EH (cell line): ENCODE data around the gene SH2D6.
"Not testable (repeated sequence)": the region's sequence is repeated elsewhere in the genome, so short reads cannot be mapped to it uniquely, and the experiment has no call there.

ENCODE experiments used
- DNase-seq: peaks from one replicate; pipeline ENCODE4 v3.0.0-alpha.2; 2015; ENCODE audit warnings: low read depth

SH2D6 gene

DNA sequence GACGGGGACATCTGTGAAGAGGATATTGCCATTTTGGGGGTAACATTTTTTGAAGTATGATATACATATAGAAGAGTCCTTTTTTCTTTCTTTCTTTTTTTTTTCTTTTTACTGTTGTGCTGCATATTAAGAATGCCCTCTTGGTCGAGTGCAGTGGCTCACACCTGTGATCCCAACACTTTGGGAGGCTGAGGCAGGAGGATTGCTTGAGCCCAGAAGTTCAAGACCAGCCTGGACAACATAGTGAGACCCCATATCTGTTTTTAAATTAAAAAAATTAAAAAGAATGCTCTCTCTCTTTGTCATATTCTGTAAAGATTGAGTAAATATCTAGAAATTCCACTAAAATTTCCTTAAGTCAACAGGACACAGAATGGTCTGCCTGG is 3.6 kb downstream of the SH2D6 start:
- DNase-seq: no peak

DNA sequence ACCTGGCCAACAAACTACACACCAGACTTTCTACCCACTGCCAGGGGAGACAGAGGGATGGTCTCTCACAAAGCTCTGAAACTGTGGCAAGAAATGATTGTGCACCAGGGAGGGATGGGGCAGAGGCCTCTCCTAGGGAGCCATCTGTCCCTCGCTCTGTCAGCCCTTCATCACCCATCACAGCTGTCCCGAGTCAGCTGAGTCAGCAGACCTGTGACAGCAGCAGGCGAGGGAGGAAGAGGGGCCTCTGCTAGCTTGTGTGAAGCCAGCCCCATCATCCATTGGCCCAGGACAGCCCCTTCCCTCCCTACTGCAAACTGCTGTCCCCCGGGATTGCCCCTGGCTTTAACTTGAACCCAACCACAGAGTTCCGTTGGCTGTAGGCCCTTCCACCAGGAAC is 5.0 kb downstream of the SH2D6 start:
- no peak for DNase-seq

DNA sequence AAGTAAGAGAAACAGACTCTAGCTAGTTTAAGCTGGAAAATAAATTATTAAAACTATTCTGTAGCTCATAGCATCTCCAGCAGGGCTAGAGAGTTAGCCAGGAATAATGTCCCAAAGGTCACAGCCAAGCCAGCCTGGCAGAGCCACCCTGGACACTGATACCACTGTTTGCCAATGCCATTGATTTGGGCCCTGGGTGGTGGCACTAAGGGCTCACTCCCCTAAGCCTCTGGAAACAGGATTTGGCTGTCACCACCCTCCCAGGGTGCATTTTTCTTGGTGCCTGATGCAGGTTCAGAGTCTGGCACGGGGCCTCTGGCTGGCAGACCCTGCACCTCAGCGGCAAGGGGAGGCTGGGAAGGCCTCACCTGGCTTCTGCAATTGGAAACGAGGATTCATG is 7.1 kb downstream of the SH2D6 start:
- no peak for DNase-seq

DNA sequence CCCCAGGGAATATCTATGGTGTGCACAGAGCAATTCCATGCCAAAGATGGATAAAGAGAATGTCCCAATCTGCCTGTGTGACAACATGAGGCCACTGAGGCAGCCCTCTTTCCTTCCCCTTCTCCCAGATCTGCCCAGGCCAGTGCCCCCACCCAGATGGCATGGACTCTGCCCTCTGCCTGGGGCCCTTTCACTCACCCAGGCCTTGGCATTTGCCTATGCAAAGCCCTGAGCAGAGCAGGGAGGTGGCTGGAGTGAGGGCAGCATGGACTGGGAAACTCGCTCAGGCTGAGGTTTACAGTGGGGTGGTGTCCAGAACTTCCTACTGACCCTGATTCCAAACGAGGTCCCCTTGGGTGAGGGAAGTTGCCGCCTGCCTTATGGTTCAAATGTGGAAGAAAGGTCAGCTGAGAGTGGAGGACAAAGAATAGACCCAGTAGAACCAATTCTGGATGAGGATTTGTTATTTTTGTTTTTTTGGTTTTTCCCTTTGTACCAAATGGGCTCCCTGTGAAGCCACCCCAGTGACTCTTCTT is 8.9 kb downstream of the SH2D6 start:
- DNase-seq: no peak

DNA sequence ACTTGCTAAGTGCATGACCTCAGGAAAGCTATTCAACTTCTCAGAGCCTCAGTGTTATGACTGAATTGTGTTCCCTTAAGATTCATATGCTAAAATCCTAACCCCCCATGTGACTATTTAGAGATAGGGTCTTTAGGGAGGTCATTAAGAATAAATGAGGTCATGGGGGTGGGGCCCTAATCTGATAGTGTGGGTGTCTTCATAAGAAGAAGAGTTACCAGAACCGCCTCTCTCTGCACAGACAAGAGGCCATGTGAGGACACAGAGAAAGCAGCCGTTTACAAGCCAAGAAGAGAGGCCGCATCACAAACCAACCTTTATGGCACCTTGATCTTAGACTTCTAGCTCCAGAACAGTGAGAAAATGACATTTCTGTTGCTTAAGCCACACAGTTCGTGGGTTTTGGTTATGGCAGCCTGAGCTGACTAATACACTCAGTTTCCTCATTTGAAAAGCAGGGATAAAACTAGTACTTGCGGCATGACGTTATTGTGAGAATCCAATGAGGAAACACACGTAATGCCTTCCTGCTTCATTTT is 9.9 kb downstream of the SH2D6 start:
- DNase-seq: no peak

DNA sequence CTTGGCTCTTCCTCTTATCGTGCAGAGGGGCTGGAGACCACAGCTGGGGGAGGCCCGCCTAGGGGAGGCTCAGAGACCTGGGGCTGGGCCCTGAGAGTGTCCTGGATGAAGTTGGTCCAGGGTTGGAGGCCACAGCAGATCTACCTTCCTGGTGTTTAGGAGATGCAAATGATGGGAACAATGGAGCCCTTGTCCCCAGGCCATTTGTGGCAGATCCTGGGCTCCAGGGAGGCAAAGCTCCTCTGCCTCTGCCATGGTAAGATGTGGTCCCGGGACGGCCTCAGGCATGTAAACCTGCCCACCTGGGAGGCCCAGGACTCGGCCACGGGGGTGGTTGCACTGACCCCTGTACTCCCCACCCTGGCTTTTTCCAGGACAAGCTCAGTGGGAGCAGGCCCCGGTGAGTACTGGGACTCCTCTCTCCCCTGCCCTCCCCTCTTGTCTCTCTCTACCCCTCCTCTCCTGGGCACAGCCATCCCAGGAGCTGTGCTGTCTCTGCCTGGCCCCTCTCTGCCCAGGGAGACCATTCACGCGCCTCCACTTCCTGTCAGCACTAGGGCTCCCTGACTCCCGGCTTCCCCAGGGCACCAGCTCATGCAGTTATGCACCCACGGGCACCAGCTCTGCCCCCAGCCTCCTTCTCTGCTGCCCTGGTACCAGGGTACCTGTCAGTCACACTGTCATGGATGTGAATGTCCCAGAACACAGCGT is 10.9 kb downstream of the SH2D6 start:
- DNase-seq: no peak

DNA sequence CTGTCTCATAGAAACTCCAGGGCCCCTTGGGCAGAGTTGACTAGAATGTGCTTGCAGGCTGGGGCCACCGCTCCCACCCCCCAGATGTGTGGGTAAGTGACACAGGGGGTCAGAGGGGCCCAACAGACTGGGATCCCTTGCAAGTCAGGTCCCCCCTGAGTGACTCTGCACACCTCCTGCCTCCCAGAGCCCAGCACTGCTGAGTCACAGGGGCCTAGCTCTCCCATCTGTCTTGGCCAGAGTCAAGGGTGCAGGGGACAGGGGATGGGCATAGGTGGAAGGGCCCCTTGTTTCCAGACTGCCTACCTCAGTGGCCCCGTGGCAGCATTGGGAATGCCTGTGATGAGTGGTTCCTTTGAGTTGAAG is 11.4 kb downstream of the SH2D6 start:
- DNase-seq: no peak

DNA sequence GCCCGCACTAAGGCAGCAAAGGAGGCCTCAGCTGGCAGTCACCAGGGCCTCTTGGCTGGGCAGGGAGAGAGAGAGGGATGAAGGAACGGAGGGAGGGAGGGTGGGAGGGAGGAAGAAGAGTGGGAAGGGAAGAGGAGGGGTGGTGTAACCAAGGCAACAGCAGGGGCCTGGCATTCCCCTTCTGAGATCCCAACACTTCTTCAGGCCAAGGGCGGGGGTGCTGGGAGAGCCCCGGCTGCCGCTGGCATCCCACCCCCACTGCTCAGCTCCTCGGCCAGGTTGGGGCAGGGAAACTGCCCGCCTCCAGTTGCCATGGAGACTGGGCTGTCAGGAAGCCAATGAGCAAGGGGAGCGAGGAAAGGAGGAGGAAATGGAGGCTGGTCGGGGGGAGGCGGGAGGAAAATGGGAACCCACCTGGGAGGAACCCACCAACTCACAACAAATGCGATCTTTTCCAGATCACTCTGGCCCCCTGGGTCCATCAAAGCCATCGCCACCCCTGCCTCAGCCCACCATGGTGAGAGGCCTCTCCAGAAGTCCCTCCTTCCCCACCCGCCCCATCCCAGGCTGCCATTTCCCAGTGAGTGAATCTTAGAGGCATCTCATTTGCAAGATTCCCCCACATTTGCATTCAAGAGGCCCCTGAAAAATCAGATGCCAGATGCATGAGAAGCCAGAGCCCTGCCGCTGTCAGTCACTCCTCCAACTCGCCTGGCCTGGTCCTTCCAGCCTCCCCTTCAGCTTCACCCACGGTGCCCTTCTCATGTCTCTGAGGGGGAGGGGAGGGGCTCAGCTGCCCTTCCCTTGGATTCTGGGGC is 12.4 kb downstream of the SH2D6 start:
- DNase-seq: no peak

DNA sequence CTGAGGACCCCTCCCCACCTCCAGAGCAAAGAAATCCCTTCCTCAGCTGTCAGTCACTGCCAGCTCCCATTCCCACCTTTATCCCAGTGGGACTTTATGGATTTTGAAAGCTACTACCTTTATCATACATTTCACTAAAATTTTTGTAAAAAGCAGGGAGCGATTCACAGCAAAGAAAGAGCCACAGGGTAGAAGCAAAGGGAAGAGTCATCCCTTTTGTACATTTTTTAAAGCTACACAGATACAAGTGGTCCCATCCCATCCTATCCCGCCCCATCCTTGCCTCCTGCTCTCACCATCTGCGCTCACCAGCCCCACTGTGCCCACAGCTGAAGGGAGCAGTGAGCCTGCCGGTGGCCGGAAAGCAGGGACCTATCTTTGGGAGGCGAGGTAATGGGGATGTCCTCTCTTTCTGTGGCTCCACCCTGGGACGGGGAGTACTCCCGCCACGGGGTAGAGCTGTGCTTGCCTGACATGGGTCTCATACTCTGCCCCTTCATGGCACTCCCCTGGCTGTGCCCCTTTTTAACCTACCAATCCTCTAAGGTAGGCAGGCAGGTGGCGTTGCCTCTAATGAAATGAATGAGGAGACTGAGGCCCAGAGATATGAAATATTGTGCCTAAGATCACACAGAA is 13.2 kb downstream of the SH2D6 start:
- DNase-seq: no peak

DNA sequence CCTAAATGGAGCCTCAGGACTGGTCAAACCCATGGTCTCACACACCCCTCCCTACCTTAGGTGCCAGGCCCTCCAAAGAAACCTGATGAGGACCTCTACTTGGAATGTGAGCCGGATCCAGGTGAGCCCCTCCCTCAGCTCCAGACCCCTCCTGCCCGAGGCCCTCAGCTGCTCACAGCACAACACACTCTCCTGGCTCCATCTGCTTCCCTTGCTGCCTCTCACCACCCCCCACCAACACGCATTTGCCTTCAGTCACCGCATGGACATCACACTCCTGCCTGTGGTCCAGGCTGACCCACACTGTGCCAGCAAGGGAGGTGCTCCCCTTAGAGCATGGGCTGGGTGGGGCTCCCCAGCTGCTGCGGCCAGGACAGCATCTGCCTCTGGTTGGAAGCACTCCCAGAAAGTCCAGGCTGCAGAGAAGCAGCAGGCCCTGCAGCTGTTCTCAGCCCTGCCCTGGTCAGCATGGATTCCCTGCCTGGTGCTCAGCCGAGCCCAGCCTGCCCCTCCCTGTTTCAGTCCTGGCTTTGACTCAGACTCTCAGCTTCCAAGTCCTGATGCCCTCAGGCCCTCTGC is 15.1 kb downstream of the SH2D6 start:
- DNase-seq: peak; percentile 90

DNA sequence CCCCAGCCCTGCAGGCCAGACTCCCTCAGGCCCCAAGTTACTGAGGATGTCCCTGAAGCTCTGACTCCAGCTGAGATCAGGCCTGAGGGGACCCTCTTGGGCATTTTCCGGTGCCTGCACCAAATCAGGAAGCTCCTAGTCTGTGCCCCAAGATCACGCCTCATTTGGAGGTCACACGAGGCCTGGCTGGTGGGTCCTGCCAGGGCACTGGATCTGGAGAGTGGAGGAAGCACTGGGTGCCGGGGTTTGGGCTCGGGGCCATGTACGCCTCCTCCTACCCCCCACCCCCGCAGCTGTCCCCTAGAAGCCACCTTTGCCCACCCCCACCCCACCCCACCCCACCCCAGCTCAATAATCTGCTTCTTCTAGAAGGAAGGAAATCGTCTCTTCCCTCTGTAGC is 16.2 kb downstream of the SH2D6 start:
- DNase-seq: no peak

DNA sequence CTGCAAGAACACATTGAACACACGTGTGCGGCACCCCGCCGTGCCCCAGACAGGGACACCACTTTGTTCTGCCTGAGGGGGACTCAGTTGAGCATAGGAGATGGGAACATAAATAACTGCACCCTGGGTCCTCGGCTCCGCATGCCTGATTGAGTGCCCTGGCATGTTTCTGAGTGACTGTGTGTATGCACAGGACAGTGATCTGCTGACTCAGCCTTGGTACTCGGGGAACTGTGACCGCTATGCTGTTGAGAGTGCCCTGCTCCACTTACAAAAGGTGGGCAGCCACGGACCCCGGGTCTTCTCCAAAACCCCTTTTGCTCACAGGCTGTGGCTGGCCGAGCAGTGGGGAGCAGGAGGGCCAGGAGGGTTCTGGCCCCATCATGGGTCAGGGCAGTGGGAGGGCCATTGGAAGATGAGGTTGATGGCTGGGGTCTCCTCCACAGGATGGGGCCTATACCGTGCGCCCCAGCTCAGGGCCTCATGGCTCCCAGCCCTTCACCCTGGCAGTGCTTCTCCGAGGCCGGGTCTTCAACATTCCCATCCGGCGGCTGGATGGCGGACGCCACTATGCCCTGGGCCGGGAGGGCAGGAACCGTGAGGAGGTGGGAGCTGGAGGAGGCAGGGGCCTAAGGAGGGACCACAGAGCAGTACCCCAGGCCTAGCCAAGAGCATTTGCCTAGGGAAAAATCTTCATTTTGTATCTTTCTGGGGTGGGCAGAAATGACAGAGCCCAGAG is 16.9 kb downstream of the SH2D6 start:
- DNase-seq: no peak

DNA sequence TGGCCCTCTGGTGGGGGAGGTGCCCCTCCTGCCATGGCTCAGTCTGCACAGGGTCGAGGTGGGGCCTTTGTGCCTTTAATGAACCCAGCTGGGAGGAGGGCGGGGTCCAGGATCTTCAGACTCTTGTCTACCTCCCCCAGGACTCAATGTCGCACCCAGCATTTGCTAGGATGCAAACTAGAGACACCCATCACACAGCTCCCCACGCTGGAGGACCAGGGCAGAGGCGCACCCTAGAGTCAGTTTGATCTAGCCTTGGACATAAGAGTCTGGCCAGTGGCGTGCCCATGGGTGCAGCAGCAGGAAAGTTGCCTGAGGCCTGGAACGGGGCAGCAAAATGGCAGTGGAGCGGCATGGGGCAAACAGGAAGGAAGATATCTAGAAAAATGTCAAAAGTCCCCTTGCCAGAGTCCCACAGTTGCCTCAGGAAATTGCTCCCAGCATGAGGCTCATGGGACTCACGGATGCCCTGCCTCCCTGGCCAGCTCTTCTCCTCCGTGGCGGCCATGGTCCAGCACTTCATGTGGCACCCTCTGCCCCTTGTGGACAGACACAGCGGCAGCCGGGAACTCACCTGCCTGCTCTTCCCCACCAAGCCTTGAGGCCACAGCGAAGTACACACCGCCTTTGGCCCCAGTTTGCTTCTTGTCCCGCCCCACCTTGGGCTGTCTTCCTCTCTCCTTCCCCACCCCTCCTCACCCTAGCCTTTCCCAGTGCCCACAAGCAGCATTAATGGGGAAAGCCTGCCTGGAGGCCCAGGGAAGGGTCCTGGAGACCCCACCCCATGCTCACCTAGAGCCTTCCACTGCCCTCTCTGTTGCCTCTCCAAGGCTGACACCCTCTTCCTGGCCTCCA is 17.7 kb downstream of the SH2D6 start:
- DNase-seq: no peak

DNA sequence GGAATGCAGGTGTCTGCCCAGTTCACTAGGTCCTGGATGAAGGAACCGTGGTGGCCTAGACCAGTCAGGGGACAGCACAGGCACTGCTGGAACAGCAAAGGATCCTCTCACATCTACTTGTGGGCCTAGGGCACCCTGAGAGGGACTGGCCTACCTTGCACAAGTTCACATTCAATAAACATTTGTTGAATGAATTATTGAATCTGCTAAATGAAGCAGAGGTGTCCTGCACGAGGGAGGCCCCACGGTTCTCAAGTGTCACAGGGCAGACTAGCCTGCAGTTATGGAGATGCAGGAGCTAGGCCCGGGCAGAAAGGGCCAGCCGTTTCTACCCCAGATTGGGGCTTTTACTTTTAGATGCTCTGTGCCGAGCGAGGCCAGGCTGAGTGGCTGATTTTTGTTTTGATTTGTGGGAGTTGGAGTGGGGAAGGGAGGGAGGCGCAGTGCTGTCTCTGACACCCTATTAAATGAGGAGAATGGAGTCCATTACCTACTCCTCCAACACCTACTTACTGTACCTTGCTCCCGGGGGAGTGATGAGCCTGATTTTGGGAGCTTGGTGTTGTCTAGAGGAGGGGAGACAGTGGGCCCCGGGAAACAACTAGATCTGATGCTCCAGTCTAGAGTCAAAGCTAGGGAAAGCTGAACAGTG is 18.4 kb downstream of the SH2D6 start:
- DNase-seq: no peak

DNA sequence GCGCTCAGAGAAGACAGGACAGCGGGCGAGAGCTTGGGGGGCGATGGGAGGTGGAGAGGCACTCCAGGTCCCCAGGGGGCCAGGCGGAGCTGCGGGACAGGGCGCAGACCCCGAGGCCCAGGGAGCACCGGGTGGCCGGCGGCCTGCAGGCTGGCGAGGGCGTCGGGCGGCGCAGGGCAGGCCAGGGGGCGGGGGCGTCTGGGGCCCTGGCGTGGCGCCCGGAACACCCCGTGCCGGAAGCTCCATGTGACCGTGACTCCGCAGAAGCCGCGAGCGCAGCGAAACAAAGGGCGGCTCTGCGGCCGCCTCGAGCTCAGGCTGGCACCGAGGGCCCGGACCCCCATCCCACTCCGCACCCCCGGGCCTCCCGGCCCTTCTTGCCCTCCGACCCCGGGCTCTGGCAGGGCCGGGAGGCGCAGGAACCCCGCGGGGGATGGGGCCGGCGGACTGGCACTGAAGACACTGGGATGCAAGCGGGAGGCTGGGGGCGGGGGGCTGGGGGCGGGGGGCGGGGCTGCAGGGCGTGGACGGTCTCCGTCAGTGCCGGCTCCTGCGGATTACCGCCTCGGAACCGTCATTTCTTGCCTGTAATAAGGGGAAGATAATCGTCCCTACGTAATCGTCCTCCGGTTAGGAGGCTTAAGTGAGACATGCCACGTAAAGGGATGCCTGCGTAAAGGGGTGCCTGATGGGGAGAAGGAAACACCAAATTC is 19.1 kb downstream of the SH2D6 start:
- DNase-seq: peak; percentile 82

DNA sequence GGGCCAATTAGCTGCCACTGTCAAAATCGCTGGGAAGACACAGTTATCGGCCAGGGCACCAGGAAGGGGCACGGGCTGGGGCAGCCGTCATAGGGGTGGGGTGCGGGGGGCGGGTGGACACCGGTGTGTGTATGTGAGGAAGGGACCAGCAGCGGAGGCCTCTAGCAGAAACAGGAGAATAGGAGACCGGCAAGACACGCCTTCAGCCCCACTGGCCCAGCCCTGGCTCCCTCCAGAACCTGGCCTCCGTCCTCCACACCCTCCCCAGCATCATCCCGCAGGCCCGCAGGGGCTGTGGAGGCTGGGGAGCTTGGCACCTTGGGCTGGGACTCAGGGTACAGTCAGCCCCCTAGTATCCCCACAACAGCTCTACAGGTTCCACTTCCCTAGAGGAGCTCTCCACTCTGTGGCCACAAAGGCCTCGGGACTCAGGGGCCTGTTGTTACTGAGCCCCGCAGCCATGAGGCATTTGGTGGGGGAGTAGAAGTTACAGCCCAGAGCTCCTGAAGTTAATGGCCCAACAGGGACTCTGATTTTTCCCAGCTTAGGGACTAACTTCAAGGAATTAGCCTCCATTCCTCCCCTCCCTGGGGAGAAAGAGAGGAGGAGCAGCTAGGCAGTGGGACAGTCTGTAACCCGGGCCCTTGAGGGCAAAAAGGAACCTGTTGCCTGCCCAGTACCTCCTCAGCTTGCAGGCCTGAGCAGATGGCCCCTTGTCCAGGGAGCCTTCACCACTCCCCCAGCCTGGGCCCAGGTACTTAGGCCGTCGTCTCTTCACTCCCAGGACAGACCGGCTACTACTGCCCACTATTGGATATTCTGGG is 19.9 kb downstream of the SH2D6 start:
- no peak for DNase-seq

DNA sequence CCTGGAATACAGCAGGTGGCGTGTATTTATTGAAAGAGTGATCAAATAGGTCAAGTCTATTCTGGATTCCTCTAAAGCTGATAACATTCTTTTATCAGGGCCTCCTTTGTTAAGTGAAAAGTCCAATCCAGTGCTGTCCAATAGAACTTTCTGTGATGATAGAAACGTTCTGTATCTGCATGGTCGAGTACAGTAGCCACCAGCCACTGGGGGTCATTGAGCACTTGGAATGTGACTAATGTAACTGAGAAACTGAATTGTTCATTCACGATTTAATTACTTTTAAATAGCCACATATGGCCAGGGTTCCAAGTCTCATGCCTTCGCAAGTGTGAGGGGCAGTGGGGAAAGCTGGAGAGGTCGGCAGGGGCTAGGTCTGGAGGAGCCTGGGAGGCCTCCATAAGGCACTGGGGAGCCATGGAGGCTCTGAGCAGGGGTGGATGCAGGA is 20.5 kb downstream of the SH2D6 start:
- DNase-seq: no peak

DNA sequence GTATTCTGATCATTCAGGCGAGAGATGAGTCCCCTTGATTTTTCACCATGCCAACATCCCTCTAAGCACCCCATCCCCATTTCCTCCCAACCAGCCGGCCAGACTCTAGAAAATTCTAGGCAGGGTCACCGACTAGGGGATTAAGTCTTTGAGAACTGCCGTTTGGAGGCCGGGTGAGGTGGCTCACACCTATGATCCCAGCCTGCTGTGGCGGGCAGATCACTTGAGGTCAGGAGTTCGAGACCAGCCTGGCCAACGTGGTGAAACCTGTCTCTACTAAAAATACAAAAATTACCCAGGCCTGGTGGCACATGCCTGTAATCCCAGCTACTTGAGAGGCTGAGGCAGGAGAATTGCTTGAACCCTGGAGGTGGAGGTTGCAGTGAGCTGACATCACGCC is 21.1 kb downstream of the SH2D6 start:
- not testable (repeated sequence) for DNase-seq

DNA sequence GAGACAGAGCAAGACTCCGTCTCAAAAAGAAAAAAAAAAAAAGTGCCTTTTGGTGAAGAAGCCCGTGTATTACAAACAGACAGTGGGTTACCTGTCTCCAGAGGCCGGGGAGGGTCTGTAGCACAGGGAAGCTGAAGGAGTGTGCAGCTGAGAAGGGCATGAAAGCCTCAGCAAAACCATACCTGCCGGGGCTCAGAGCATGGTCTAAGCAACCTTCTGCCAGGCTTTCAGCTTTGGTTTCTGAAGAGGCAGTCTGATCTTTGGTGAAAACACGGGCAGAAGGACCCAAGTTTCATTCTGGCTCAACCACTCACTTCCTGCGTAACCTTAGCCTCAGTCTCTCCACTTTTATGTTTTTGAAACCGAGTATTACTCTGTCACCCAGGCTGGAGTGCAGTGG is 21.5 kb downstream of the SH2D6 start:
- DNase-seq: no peak
